DOHH2 (cell line): ENCODE results near the gene ATF7IP.

Experiments
- CTCF ChIP-seq: fragments of 200-600 bp; sonication (generic); IDR thresholded peaks from one replicate; pipeline ENCODE4 v1.5.1; 2014; ENCODE audit warnings: antibody characterized with exemption, mild to moderate bottlenecking, low read depth, low read length; ENCODE audit not compliant: poor library complexity, severe bottlenecking
- EZH2phosphoT487 ChIP-seq: fragments of 200-600 bp; sonication (generic); IDR thresholded peaks from 2 replicates; pipeline ENCODE4 v1.6.1; 2017; ENCODE audit warnings: borderline replicate concordance, mild to moderate bottlenecking, antibody characterized with exemption, low read length, moderate library complexity, mixed read lengths

- TF ChIP-seq CTCF (no peak), EZH2phosphoT487 (no peak)
These were observed 14.0 kb downstream of the ATF7IP start for GRCh38 chr12:14379508-14379907.
